ENCODE results near the gene BSX. TPM values are rescaled to one million over a fixed set of nuclear protein-coding genes. Genes with fewer than 3 reads are reported as not detected.

Gene BSX
- total and polyA plus RNA-seq, 2 of the 4 experiments (the other 2 are of a cell fraction) = not detected

DNA sequence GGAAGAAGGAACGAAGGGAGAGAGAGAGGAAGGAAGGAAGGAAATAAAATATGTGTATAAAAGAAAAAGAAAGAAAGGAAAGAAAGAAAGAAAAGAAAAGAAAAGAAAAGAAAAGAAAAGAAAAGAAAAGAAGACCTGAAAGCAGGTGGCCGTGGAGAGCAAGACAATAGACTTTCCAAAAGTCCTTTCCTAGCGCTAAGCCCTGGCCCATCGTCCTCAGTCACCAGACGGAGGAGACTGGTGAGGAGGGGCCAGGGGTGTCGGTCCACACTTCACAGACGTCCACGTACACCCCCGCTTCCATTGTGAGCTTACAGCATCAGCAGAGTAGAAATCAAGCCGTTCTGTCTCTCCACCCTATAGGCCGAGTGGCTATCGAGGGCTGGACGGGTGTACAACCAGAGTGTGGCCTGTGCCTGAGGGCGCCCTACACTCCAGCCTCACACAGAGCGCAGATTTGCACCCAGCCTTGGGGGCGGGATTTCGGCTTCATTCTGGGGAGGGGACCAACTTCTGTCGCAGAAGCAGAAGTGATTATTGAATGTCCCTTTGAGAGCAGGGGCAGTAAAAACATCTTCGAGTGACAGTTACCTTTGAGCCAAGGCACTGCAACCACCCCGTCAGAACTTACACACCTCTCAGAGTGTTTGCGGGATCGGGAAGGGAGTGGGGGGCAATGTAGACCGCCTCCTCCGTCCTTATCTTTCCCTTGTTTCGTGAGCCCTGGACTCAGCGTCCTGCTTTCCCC is 2.0 kb upstream of the BSX start:
- H3K36me3 ChIP-seq (ENCODE audit: control insufficient read depth, insufficient read depth, low read length) = no peaks in the 10 kb centered on the region
- peak overlapping the region; percentile 50; the same call in 1 of the 2 replicates for H3K23ac ChIP-seq (ENCODE audit: low read depth, low read length)
- H2AK5ac ChIP-seq (ENCODE audit: low read depth, low read length) = no peak overlapping the region
- H3K4me1 ChIP-seq (ENCODE audit: control insufficient read depth, insufficient read depth, low read length) = no peaks in the 10 kb centered on the region
- no TSS peak for BruUV-seq (replicated peaks)
- 15 to 75% methylated on average over 1 to 6 of the region's 26 CpGs for WGBS, 2 experiments (ENCODE audit: extremely low coverage in 2 of 2, insufficient read length in 1 of 2)
- H2BK5ac ChIP-seq (ENCODE audit: low read depth, low read length, poor library complexity, severe bottlenecking) = no peak overlapping the region
- no peak overlapping the region for H2BK120ac ChIP-seq (ENCODE audit: low read depth, low read length)
- in situ Hi-C loops (cut with MboI; ENCODE audit: low sequenced_read_pairs) (no loop called here), intact Hi-C loops (cut with micrococcal nuclease) (no loop called here), dilution Hi-C loops (cut with HindIII; ENCODE audit: low sequenced_read_pairs, unreplicated experiment) (no loop called here)
- H4K91ac ChIP-seq (ENCODE audit: insufficient read depth, low read depth, low read length) = no peak overlapping the region
- H3K18ac ChIP-seq (ENCODE audit: low read depth, low read length) = no peak overlapping the region
- H2AK9ac ChIP-seq (replicated peaks; ENCODE audit: low read depth, low read length, poor library complexity) = no peak overlapping the region
- peak overlapping the region; percentile 83 for H2AFZ ChIP-seq (replicated peaks; ENCODE audit: low read length, poor library complexity)
- DNase-seq (no peak), ATAC-seq (ENCODE audit: low read depth) (no peak)
- H3K79me1 ChIP-seq (ENCODE audit: low read depth in 1 of 2, low read length in 2 of 2) = no peaks in the 10 kb centered on the region
- H3K56ac ChIP-seq (ENCODE audit: extremely low read depth, insufficient read depth, low read length) = no peak overlapping the region
- peaks cover 59% of the 10 kb centered on the region for H3K27me3 ChIP-seq (ENCODE audit: control insufficient read depth, insufficient read depth, low read length)
- ChIA-PET POLR2A (ENCODE audit: unreplicated experiment) (no interaction called here), CTCF (interaction anchor here (0.9 kb wide), 1 partner anchor 37 kb away, joined by 3 read pairs; no protein-coding TSS in a partner anchor)
- H3K4ac ChIP-seq (ENCODE audit: low read depth, low read length) = no peak overlapping the region
- H3K27ac ChIP-seq (ENCODE audit: insufficient read depth, low read length) = no peak overlapping the region
- H2BK20ac ChIP-seq (ENCODE audit: low read depth, low read length) = no peak overlapping the region
- H3K14ac ChIP-seq (replicated peaks; ENCODE audit: low read depth, low read length) = no peak overlapping the region
- peaks cover 4% of the 10 kb centered on the region for H3K9me3 ChIP-seq (ENCODE audit: control insufficient read depth, insufficient read depth, low read length)
- no peaks in the 10 kb centered on the region for H4K20me1 ChIP-seq (ENCODE audit: insufficient read depth, low read length)
- peak overlapping the region; percentile 74; the same call in 1 of the 2 replicates for H3K4me2 ChIP-seq (ENCODE audit: low read depth, low read length)
- H3K9ac ChIP-seq (ENCODE audit: low read depth, low read length) = no peak overlapping the region
- no peak overlapping the region for H4K8ac ChIP-seq (ENCODE audit: low read depth in 2 of 2, low read length in 2 of 2)
- TF ChIP-seq RAD21 (IDR thresholded peaks at IDR 0.05; ENCODE audit: low read length) = no peak
- TF ChIP-seq CEBPB (IDR thresholded peaks at IDR 0.05; ENCODE audit: low read depth, low read length) = no peak
- TF ChIP-seq, protein P1, sequence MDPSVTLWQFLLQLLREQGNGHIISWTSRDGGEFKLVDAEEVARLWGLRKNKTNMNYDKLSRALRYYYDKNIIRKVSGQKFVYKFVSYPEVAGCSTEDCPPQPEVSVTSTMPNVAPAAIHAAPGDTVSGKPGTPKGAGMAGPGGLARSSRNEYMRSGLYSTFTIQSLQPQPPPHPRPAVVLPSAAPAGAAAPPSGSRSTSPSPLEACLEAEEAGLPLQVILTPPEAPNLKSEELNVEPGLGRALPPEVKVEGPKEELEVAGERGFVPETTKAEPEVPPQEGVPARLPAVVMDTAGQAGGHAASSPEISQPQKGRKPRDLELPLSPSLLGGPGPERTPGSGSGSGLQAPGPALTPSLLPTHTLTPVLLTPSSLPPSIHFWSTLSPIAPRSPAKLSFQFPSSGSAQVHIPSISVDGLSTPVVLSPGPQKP (IDR thresholded peaks at IDR 0.05; ENCODE audit: borderline replicate concordance, low read depth, low read length) = no peak
- H3K4me3 ChIP-seq (ENCODE audit: insufficient read depth, low read depth, low read length) = peak overlapping the region; percentile 38
- no peak overlapping the region for H2BK15ac ChIP-seq (ENCODE audit: low read depth, low read length)
- no peaks in the 10 kb centered on the region; the same call in 1 of the 2 replicates for H3K9me1 ChIP-seq (ENCODE audit: insufficient read depth, low read length)
- no peak overlapping the region for H4K5ac ChIP-seq (ENCODE audit: low read depth, low read length)

Measured in IMR-90 (cell line).